GM19467 (cell line): Measurements from ENCODE around the gene CCDC82.
A peak's percentile ranks its signal among the peaks of the same experiment; 100 is the strongest.

Source experiments
- ATAC-seq: cut with Tn5 transposase; IDR thresholded peaks from one replicate; pipeline ENCODE4 v1.9.1; 2021; ENCODE audit warnings: mild to moderate bottlenecking, moderate library complexity; ENCODE audit not compliant: unreplicated experiment

The CCDC82 gene

GRCh38 chr11:96365493-96365892, 24.2 kb downstream of the CCDC82 start:
- no peak for ATAC-seq

DNA sequence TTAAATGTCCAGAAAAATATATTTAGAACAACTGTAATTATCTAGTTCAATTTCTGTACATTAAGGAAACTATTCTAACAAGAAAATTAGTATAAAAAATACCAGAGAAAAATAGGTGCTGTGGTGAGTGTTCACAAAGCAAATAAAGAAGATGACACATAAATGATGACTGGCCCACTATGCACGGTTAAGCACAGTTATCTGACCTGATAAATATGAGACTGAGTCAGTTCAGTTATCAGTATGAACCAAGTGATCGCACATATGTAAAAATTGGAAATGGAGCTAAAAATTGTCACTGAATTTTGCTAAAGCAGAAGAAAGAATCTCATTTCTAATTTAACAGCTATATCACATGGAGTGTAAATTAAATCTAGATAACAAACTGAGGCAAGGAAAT, 27.9 kb downstream of the CCDC82 start:
- no peak for ATAC-seq

- ATAC-seq, result no peak
These were observed 31.4 kb downstream of the CCDC82 start for GRCh38 chr11:96358321-96358720.

GRCh38 chr11:96357794-96358193, 31.9 kb downstream of the CCDC82 start:
- ATAC-seq, result no peak

DNA sequence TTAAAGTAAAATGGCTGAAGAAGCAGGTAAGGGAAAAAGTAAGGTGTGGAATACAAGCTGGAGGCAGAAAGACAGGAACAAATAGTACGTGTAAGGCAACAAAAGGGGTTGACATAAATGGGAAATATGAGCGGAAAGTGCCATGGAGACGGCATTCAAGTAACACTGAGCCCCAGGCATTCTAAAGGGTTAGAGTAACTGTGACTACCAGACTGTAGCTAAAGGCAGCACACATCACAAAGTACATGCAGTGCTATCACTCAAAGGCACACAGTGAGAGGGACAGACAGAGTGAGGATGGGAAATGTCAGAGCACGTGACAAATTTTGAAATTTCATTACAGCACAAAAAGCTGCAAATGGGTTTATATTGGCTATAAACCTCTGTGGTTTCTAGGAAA, 32.9 kb downstream of the CCDC82 start:
- no peak for ATAC-seq

DNA sequence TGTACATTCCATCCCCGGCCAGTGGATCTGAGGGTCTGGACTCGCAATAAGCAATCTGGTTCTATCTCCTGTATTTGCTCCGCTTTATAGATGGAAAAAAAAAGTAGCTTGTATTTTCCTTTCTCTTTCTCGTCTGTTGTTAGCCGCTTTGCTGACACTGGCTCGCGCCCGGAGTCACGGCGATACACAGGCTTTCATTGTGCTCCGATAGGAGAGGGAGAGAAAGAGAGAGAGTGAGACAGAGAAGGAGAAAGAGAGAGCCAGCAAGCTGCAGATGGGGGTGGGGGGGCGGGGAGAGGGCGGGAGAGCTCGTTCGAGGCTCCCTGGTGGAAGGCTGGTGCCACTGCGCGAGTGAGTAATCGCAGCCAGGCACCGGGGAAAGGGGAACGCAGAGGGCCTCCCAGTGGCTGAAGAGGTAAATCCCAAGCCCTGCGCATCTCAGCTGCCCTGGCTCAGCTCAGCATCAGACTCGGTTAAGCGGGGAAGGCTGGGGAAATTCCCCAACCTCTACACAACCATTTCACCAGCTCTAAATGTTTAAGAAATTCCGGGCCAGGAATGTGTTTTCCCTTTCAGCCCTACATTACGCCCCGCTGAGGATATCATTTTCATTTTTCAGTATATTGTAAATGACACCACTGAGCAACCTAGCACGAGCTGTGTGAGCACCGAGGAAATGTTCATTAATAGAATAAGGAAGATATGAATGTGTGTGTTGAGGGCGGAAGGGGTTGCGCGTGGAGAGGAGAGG, 46.6 kb downstream of the CCDC82 start, which contains the start of gene MAML2:
TSS of gene MAML2 (minus strand) at position 235 of the 751 bp plus-strand sequence. CDS start 1,300 bp downstream, outside the sequence.
- peak; percentile 82 for ATAC-seq

DNA sequence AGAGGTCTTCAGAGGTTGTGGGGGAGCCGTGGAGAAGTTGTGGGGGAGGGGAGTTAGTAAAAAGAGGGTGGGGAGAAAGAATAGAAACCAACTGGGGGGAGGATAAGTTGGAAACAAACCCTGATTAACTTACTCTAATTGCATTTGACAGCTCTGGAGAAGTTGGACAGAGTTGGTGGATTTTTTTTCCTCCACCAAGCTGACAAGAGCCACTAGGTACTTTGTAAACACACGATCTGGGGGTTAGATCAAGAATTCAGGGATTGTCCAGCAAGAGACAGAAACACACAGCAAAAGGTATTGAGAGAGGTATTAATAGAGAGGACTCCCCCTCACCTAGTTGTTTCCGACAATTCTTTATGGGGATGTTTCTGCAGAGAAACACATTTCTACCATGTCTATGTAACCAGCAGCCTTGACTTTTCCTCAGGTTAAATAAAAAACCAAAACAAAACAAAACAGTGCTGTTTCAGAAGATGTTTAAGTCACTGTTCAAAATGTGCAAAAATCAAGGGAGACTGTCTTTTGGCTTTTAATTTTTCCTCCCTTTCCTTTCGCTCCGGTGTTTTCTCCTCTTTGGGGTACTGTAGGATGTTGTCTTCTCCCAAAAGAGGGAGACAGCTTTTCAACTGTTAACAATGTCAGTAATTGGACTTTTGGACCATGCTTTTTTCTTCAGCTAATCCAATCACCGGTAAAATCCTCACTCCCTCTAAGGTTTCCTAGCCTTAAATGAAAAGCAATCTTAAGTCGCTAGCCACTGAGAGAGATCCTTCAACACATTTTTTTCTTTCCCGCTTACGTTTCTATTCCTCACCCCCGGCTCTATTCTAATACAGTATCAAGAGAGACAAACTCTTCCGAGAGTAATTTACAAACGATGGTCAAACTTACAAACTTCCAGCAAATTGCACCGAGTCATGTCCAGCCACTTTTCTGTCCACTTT, 47.4 kb downstream of the CCDC82 start:
- no peak for ATAC-seq

DNA sequence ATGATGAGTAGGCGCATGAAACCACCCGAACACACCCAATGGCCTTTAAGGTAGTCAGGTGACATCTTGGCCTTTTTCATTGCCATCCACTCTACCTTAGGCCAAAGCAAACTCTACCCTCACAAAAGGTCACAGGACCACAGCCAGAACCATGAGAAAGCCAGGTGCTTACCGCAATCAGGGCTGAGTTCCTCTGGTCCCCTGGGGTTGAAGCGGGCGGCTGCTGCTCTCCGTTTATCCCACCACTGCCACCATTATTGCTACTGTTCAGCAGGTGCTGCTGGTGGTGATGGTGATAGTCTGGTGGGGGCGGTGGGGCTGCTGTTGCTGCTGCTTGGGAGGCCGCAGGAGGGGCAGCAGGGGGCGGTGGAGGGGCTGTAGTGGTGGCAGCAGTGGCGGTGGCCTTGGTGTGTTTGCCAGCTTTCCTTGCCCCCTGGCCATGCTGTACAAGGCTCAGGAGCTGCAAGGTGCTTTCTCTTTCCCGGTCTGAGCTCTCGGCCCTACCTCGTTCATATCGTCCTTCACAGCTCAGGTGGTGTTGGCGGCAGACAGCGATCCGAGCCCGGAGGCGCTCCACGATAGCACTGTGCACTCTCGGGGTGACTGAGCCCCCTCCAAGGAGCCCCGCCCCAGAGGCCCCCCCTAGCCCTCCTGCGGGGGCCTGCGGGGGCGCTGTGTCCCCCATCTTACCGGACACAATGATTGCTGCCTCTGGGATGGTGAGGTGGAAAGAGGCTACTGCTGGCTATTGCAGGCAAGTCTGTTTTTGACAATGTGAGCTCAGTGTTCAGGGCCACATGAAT, 48.3 kb downstream of the CCDC82 start:
- ATAC-seq, result peak; percentile 35

GRCh38 chr11:96340555-96340885, 49.2 kb downstream of the CCDC82 start:
- ATAC-seq, result no peak

DNA sequence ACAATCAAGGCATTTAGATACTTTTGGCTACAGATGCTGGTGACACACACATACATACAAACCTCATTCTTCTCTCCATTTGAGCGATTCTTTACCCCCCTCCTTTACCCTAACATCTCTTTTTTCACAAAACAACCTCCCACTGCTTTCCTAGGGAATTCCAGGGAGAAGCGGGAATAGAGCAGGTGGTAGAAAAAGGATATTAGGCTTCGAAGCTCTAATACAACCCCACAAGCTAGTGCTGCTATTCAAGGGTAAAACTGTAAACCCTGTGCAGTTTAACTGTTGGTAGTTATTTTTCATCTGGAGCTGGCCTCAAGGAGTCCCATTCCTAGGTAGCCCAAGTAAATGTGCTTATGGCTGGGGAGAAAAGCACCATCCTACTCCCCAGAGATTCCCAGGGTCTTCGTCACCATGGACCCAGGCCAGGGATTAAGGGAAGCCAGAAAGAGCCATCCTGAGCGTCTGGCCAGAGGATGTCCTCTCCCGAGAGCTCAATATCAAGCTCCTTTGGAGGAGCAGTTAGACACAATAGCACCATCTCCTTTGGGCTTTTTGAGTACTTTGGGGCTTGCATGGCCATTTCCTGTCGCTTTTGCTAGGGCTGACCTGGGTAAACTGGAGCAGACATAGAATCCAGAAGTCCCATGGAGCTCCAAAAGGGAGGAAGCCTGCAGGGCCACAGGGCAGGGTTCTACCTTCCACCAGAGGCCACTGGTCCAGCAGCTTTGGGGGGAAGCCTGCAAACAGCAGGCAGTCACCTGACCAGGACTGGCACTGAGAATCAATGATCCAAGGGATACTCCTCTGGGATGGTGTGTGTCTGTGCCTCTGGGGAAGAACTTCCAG, 49.8 kb downstream of the CCDC82 start:
- no peak for ATAC-seq

- ATAC-seq, result peak; percentile 41
These were observed 50.6 kb downstream of the CCDC82 start for GRCh38 chr11:96338910-96339705.

DNA sequence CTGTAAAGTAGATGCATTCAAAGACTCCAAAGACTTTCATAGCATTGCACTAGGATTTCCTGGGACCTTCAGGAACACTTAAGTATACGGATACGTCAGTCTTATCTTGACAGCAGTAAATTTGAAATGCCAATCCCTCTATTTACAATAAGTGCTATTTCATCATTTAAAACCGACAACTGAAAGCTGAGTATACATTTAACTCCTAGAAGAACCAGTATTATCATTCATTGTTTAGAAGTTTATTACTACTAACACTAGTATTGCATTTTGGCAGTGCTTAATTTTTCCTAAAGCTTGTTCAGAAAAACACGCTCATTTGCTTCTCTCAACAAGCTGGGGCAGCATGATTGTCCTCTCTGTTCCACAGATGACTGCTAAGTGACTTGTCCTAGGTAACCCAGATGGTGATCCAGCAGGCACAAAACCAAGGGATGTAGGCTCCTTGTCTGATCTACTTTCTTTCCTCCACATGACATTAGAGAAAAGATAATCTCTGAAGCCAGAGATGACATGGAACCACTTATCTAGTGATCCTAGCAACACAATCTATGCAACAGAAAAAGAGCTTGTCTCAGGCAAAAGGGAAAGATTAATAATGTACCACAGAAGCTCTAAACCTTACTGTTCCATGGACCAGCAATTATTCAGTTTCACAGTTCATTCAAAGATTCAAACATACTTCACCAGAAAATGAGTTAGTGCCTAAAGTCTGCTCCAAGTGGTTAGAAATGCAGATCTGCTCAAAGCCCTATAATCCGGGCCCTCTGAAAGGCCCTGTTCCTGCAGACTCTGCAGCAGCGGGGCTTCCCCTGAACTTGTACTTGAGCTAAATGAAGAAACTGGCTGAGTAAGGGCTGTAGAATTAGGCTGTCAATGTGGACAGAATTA, 51.9 kb downstream of the CCDC82 start:
- no peak for ATAC-seq

DNA sequence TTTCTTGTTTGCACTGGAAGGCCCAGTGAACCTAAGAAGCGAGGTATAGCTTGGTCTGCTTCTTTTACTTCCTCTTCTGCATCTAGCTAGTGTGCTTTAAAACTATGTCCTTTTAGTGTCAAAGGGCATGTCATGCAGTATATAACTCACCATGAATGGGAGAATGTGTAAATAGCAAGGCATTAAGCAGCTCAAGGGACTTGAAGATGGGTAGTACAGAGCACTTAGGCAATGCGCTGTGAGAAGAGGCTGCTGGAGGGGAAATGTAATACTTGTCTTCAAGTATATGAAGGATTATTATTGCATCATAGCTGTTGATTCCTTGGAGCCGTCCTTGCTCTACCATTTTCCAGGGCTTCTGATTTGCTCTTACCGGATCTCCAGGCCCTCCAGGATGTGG, 54.3 kb downstream of the CCDC82 start:
- ATAC-seq, result no peak

- ATAC-seq, result no peak
These were observed 55.5 kb downstream of the CCDC82 start for GRCh38 chr11:96334219-96334618.

DNA sequence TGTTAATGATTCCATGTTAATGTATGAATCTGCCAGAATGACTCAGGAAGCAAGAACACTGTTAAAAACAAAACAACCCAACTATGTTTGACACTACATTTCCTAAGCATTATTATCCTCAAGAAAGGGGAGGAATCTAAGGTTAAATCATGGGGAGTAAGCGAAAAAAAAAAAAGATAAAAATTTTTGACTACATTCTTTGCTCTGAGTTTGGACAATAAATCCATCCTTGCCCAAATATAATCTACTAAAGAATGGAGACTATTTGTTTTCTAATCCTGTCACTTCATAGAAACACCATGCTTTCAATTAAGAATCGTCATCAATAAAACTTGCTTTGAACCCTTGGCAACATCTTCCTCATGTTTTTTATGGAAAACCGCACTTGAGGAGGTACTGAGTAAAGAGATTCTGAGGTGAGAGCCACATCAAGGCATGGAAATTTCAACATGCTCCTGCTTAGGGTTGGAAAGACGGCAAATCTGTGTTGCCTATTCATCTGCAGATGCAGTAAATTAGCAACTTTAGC, 56.5 kb downstream of the CCDC82 start:
- no peak for ATAC-seq

- ATAC-seq, result no peak
These were observed 57.5 kb downstream of the CCDC82 start for GRCh38 chr11:96332126-96332771.

GRCh38 chr11:96331699-96332116, 58.0 kb downstream of the CCDC82 start:
- no peak for ATAC-seq

DNA sequence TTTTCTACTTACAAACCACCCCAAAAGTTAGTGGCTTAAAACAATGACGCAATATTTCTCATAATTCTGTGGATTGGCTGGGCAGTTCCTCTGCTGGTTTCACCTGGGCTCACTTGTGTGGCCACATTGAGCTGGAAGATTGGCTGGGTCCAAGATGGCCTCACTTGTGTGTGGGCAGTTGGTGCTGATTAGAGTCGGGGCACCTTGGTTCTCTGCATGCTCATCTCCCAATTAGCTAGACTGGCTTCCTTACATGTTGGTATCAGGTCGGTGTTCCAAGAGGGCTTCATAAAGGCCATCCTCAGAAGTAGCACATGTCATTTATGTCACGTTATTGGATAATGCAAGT, 59.2 kb downstream of the CCDC82 start:
- no peak for ATAC-seq
